HG03103 (cell line): Measurements from ENCODE around the gene BIVM.
"Not testable (repeated sequence)": the region's sequence is repeated elsewhere in the genome, so short reads cannot be mapped to it uniquely, and the experiment has no call there.

Experiments
- ATAC-seq: cut with Tn5 transposase; IDR thresholded peaks from one replicate; pipeline ENCODE4 v1.9.1; 2021; ENCODE audit warnings: low read depth; ENCODE audit not compliant: unreplicated experiment

Gene BIVM

GRCh38 chr13:102798581-102799425 lies at the start of gene BIVM, which contains the start of gene POGLUT2:
BIVM (plus strand) TSS chr13:102799119; CDS start chr13:102807268, 8,149 bp downstream.
POGLUT2 (minus strand) TSS chr13:102798976; CDS start chr13:102798670, 306 bp downstream.
- peak; percentile 80 for ATAC-seq

GRCh38 chr13:102751886-102752285 lies 47.0 kb upstream of the BIVM start:
- ATAC-seq = no peak

GRCh38 chr13:102757006-102757405 lies 41.9 kb upstream of the BIVM start:
- ATAC-seq = no peak

GRCh38 chr13:102758842-102759241 lies 40.1 kb upstream of the BIVM start:
- ATAC-seq = no peak

- no peak for ATAC-seq
Observed at GRCh38 chr13:102761071-102761470, 37.8 kb upstream of the BIVM start.

- ATAC-seq = no peak
Observed at GRCh38 chr13:102763741-102764140, 35.2 kb upstream of the BIVM start.

- ATAC-seq = no peak
Observed at GRCh38 chr13:102768909-102769308, 30.0 kb upstream of the BIVM start.

GRCh38 chr13:102769679-102770078 lies 29.2 kb upstream of the BIVM start:
- no peak for ATAC-seq

- no peak for ATAC-seq
Observed at GRCh38 chr13:102770435-102770834, 28.5 kb upstream of the BIVM start.

- ATAC-seq = no peak
Observed at GRCh38 chr13:102771298-102772041, 27.4 kb upstream of the BIVM start.

GRCh38 chr13:102772042-102772425 lies 26.9 kb upstream of the BIVM start:
- no peak for ATAC-seq

- peak; percentile 91 for ATAC-seq
Observed at GRCh38 chr13:102773441-102774213, 25.3 kb upstream of the BIVM start, which contains the start of gene TEX30. TEX30 (minus strand) TSS chr13:102773786; CDS start chr13:102770026, 3,760 bp downstream.

GRCh38 chr13:102774214-102774568 lies 24.7 kb upstream of the BIVM start:
- no peak for ATAC-seq

GRCh38 chr13:102774591-102775520 lies 24.1 kb upstream of the BIVM start:
- ATAC-seq = no peak

GRCh38 chr13:102776271-102776670 lies 22.6 kb upstream of the BIVM start:
- no peak for ATAC-seq

- ATAC-seq = no peak
Observed at GRCh38 chr13:102777736-102778135, 21.2 kb upstream of the BIVM start.

GRCh38 chr13:102779436-102780159 lies 19.3 kb upstream of the BIVM start:
- peak; percentile 40 for ATAC-seq

- not testable (repeated sequence) for ATAC-seq
Observed at GRCh38 chr13:102780656-102781055, 18.3 kb upstream of the BIVM start.

- no peak for ATAC-seq
Observed at GRCh38 chr13:102781591-102781990, 17.3 kb upstream of the BIVM start.
